Transverse colon (tissue), 4 donors: Measurements from ENCODE around the gene ST6GAL2. TPM values are rescaled to one million over a fixed set of nuclear protein-coding genes. Genes with fewer than 3 reads are reported as not detected.

ENCODE experiments used
- DNase-seq: peaks from one replicate; pipeline ENCODE4 v3.0.0-alpha.2; 2019
- H3K27ac ChIP-seq, 4 donors: fragments of 200-600 bp; sonication (generic); 2 replicates each; pipeline ENCODE4 v1.5.1; 2016 to 2018; ENCODE audit warnings: inconsistent platforms in 4 of 4
- H3K27me3 ChIP-seq: fragments of 200-600 bp; sonication (generic); 2 replicates; pipeline ENCODE4 v1.5.1; 2017; ENCODE audit warnings: inconsistent platforms
- H3K36me3 ChIP-seq, 4 donors: fragments of 200-600 bp; sonication (generic); 2 replicates each; pipeline ENCODE4 v1.5.1; 2017 to 2019; ENCODE audit warnings: inconsistent platforms in 4 of 4
- H3K4me1 ChIP-seq, 4 donors: fragments of 200-600 bp; sonication (generic); 2 replicates each; pipeline ENCODE4 v1.5.1; 2017 to 2020; ENCODE audit warnings: inconsistent platforms in 4 of 4
- H3K4me3 ChIP-seq, 4 donors: fragments of 200-600 bp; sonication (generic); 1 replicate in 1 of 4; 2 replicates in 3 of 4; pipeline versions ENCODE4 v1.5.1 to v1.6.1; 2017 to 2019; ENCODE audit warnings: inconsistent platforms in 4 of 4
- H3K9me3 ChIP-seq, 2 donors: fragments of 200-600 bp; sonication (generic); 2 replicates each; pipeline ENCODE4 v1.5.1; 2017 to 2019; ENCODE audit warnings: inconsistent platforms in 2 of 2
- EP300 ChIP-seq: sonication (generic); formaldehyde crosslinking; IDR thresholded peaks from one replicate; pipeline ENCODE4 v1.6.1; 2017; ENCODE audit warnings: antibody characterized with exemption, low read depth
- POLR2A ChIP-seq: fragments of 450-650 bp; IDR thresholded peaks from one replicate; pipeline ENCODE4 v1.6.1; 2016; ENCODE audit warnings: antibody characterized with exemption, mild to moderate bottlenecking, moderate library complexity
- POLR2AphosphoS5 ChIP-seq, 3 donors: sonication (generic); formaldehyde crosslinking; IDR thresholded peaks; one replicate each; pipeline ENCODE4 v1.6.1; 2016; ENCODE audit warnings: antibody characterized with exemption in 3 of 3
- WGBS, 2 donors: methylation state at CpG; one replicate each; pipeline ENCODE4 v1.1.5; 2018; ENCODE audit warnings: low coverage in 1 of 2; 5-methylcytosine and 5-hydroxymethylcytosine counted together
- in situ Hi-C, 4 donors: fragments of 200-750 bp; cut with MboI; loops; one replicate each; pipeline versions ENCODE4 v1.15.0 to v1.15.1; 2017; ENCODE audit warnings: low sequenced_read_pairs in 3 of 4, low pct_ligation_motif_present in 1 of 4, low pct_unique_long_range_greater_than_20kb in 1 of 4
- intact Hi-C: fragments of 100-400 bp; cut with DNase I; formaldehyde crosslinking; loops from one replicate; pipeline ENCODE4 v1.15.1; 2023; ENCODE audit warnings: low total_unique reads
- total RNA-seq, 4 donors: library from RNA; depleted of rRNA; stranded (reverse); fragments of >200 nt; gene quantifications; one replicate each; pipeline ENCODE4 v1.1.0, GENCODE V29; 2016
- TF ChIP-seq, protein P1 (sequence below), 5 experiments: fragments of 200-600 bp in 3 of 5; fragments of 450-650 bp in 2 of 5; sonication (generic) in 3 of 5; IDR thresholded peaks; 1 replicate in 2 of 5; 2 replicates in 3 of 5; pipeline ENCODE4 v1.5.1; 2016 to 2017; ENCODE audit warnings: antibody characterized with exemption in 5 of 5, inconsistent platforms in 3 of 5, mild to moderate bottlenecking in 2 of 5, moderate library complexity in 1 of 5

The ST6GAL2 gene
- total RNA-seq, 4 donors from 2014 or later: 0.16 to 2.0 (median 0.51) TPM

- intact Hi-C loops: no loop called here
- Histone ChIP-seq H3K4me3 (no peak overlapping the region), H3K27me3 (no peaks in the 10 kb centered on the region), H3K36me3 (no peaks in the 10 kb centered on the region), H3K27ac (no peak overlapping the region), H3K4me1 (peaks cover 0 to 2% (median 0%) of the 10 kb centered on the region in 4 donors), H3K9me3 (no peaks in the 10 kb centered on the region)
- TF ChIP-seq POLR2A (no peak), EP300 (no peak)
- TF ChIP-seq, protein P1, sequence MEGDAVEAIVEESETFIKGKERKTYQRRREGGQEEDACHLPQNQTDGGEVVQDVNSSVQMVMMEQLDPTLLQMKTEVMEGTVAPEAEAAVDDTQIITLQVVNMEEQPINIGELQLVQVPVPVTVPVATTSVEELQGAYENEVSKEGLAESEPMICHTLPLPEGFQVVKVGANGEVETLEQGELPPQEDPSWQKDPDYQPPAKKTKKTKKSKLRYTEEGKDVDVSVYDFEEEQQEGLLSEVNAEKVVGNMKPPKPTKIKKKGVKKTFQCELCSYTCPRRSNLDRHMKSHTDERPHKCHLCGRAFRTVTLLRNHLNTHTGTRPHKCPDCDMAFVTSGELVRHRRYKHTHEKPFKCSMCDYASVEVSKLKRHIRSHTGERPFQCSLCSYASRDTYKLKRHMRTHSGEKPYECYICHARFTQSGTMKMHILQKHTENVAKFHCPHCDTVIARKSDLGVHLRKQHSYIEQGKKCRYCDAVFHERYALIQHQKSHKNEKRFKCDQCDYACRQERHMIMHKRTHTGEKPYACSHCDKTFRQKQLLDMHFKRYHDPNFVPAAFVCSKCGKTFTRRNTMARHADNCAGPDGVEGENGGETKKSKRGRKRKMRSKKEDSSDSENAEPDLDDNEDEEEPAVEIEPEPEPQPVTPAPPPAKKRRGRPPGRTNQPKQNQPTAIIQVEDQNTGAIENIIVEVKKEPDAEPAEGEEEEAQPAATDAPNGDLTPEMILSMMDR (IDR thresholded peaks at IDR 0.05): peak in 2 of 5 experiments; percentile 17 to 35
- no peak for DNase-seq
- WGBS, 2 donors: 84% methylated on average over 7 of the region's 7 CpGs; no CpG with 5 or more reads in 1 of the 2 donors
- in situ Hi-C loops: no loop called here
These were observed 17.7 kb downstream of the ST6GAL2 start for GRCh38 chr2:106868275-106868674.

DNA sequence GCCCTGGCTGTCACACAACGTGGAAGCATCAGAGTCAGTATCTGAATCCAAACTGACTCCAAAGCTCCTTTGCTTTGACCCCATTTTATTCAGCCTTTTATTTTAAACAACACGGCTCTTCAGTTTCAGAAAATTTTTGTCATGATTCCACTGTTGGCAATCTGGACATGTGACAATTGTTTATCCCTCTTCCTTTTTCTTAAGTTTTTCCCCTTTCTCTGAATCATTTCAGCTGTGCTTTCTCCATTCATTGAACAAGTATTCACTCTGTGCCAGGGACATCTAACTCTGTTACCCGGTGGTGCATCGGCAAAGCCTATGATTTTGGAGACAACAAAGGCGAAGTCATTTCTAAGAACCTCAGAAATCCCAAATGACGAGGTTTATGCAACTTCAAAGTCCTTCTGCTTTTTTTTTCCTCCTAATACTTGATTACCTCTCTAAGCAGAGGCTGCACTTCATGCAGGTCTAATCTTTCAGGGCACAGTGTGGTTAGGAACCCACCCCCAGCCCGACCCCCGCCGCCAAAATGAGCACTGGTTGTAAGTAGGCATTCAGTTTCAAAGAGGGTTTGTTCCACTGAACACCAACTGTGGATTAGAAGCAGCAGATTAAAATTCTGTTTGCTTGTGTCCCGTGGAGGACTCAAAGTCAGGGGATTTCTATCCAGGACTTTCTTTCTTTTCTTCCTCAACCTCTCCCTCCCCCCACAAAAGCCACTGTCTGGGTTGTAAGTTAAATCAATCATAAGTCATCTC lies 18.6 kb downstream of the ST6GAL2 start:
- 70 to 85% methylated on average over 8 to 10 of the region's 10 CpGs for WGBS, 2 donors

GRCh38 chr2:106866641-106867040 lies 19.3 kb downstream of the ST6GAL2 start:
- no peak overlapping the region for H3K27ac ChIP-seq
- no peaks in the 10 kb centered on the region for H3K9me3 ChIP-seq
- in situ Hi-C loops (no loop called here), intact Hi-C loops (no loop called here)
- H3K4me1 ChIP-seq: peaks cover 0 to 1% (median 0%) of the 10 kb centered on the region in 4 donors
- no peak for DNase-seq
- TF ChIP-seq EP300: no peak
- TF ChIP-seq POLR2A: no peak
- TF ChIP-seq, protein P1 (IDR thresholded peaks at IDR 0.05): no peak
- TF ChIP-seq POLR2AphosphoS5 (IDR thresholded peaks at IDR 0.05): no peak
- no peaks in the 10 kb centered on the region for H3K36me3 ChIP-seq
- no peaks in the 10 kb centered on the region for H3K27me3 ChIP-seq
- 60 to 64% methylated on average over 3 of the region's 3 CpGs for WGBS, 2 donors
- no peak overlapping the region for H3K4me3 ChIP-seq

More for the DNA sequence above, 18.6 kb downstream of the ST6GAL2 start:
- no peak for TF ChIP-seq EP300
- intact Hi-C loops: no loop called here
- Histone ChIP-seq H3K4me3 (no peak overlapping the region), H3K27ac (no peak overlapping the region), H3K27me3 (no peaks in the 10 kb centered on the region), H3K36me3 (no peaks in the 10 kb centered on the region), H3K4me1 (peaks cover 0 to 2% (median 0%) of the 10 kb centered on the region in 4 donors), H3K9me3 (no peaks in the 10 kb centered on the region)
- no peak for DNase-seq
- in situ Hi-C loops: no loop called here

DNA sequence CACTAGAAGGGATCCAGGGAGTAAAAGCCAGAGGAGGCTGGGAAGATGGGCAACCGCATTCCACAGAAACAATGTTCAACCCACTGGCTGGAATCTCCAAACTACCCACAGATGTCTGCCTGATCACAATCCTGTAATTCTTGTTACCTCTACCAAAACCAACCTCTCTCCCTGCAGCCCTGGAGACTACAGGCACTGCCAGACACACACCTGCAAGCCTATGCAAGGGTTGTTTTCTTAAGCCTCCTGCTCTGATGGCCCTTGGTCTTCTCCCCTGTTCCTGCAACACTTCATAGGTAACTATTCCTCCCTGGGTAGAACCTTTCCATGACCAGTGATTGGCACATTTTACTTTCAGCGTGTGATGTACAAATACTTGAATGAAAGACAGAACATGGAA lies 21.9 kb downstream of the ST6GAL2 start:
- H3K27me3 ChIP-seq: no peaks in the 10 kb centered on the region
- no peak overlapping the region for H3K27ac ChIP-seq
- DNase-seq: no peak
- no peak overlapping the region for H3K4me3 ChIP-seq
- 82 to 98% methylated on average over 2 of the region's 2 CpGs for WGBS, 2 donors
- no peaks in the 10 kb centered on the region for H3K9me3 ChIP-seq
- TF ChIP-seq POLR2AphosphoS5 (IDR thresholded peaks at IDR 0.05): no peak
- TF ChIP-seq EP300: no peak
- no peak for TF ChIP-seq POLR2A
- TF ChIP-seq, protein P1 (IDR thresholded peaks at IDR 0.05): no peak
- intact Hi-C loops (no loop called here), in situ Hi-C loops (no loop called here)
- H3K4me1 ChIP-seq: no peaks in the 10 kb centered on the region
- no peaks in the 10 kb centered on the region for H3K36me3 ChIP-seq

DNA sequence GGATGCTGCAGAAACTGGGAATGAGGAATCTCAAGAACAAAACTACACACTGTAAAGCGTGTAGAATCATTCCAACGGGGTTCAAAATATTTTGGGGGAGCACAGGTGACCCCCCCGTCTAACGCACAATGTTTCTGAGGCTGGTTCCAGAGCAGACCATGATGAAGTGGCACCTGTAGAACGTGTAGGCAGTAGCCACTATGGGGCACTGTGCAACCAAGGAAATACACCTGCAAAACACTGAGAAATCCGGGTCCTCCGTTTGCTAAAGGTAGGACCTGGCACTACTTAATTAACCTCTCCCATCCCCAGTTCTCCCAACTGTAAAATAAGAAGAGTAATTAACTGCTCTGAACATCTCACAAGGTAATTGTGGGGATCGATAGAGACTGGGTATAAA lies 22.6 kb downstream of the ST6GAL2 start:
- in situ Hi-C loops (no loop called here), intact Hi-C loops (no loop called here)
- Histone ChIP-seq H3K4me1 (no peaks in the 10 kb centered on the region), H3K36me3 (no peaks in the 10 kb centered on the region), H3K4me3 (no peak overlapping the region), H3K9me3 (peaks cover 0 to 4% of the 10 kb centered on the region in 2 donors), H3K27ac (no peak overlapping the region), H3K27me3 (no peaks in the 10 kb centered on the region)
- WGBS, 2 donors: 48 to 60% methylated on average over 2 to 8 of the region's 8 CpGs
- DNase-seq: no peak
- TF ChIP-seq, protein P1 (IDR thresholded peaks at IDR 0.05): peak in 3 of 5 experiments; percentile 21 to 29 (median 26)
- TF ChIP-seq EP300: no peak
